Stimulated activated CD4-positive, alpha-beta T cell treated with anti-CD3 and anti-CD28 coated beads, Interleukin-4, amount 100 ng/mL, for 4 hours (primary cell): ENCODE data around the gene KCNH6.

ENCODE experiments used
- DNase-seq, 2 experiments: peaks; one replicate each; pipeline ENCODE4 v3.0.0-alpha.2; 2020

Gene KCNH6

GRCh38 chr17:63563339-63563738 is 40.2 kb downstream of the KCNH6 start:
- no peak for DNase-seq

- no peak for DNase-seq
Measured at GRCh38 chr17:63564562-63564961, 41.4 kb downstream of the KCNH6 start.

- DNase-seq = no peak
Measured at GRCh38 chr17:63567229-63567628, 44.1 kb downstream of the KCNH6 start.

DNA sequence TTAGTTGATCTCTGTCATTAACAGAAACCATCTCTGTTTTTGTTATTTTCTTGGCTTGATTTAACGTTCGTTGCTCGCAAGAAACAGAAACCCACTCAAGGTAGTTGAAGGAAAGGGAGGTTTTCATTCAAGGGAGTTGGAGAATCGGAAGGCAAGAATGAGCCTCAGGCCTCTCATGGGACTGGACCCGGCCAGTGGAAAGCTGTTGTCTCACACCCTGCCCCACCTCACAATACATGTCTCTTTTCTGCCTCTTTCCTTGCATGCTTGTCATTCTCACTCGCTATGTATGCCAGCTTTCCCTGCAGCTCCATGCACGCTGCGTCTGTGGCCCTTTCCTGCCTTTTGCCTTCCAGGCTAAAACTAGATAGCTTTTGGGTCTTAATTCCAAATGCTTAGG is 45.4 kb downstream of the KCNH6 start:
- DNase-seq = no peak

- DNase-seq = no peak
Measured at GRCh38 chr17:63571632-63572310, 48.6 kb downstream of the KCNH6 start.

GRCh38 chr17:63573634-63574033 is 50.5 kb downstream of the KCNH6 start:
- DNase-seq = no peak

- DNase-seq = no peak
Measured at GRCh38 chr17:63578027-63578768, 55.0 kb downstream of the KCNH6 start.

- DNase-seq = no peak
Measured at GRCh38 chr17:63578769-63579111, 55.6 kb downstream of the KCNH6 start.

- no peak for DNase-seq
Measured at GRCh38 chr17:63579633-63580032, 56.5 kb downstream of the KCNH6 start.

DNA sequence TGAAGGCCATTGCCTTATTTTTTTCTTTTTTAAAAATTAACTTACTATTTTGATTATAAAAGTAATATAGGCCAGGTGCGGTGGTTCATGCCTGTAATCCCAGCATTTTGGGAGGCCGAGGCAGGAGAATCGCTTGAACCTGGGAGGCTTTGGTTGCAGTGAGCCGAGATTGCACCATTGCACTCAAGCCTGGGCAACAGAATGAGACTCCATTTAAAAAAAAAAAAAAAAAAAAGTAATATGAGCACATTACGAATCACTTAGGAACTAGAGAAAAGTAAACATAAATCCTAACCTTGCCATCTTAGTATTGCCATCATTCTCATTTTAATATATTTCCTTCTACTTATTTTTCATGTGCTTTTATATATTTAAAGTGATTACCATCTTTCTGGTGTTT is 64.6 kb downstream of the KCNH6 start:
- no peak for DNase-seq

DNA sequence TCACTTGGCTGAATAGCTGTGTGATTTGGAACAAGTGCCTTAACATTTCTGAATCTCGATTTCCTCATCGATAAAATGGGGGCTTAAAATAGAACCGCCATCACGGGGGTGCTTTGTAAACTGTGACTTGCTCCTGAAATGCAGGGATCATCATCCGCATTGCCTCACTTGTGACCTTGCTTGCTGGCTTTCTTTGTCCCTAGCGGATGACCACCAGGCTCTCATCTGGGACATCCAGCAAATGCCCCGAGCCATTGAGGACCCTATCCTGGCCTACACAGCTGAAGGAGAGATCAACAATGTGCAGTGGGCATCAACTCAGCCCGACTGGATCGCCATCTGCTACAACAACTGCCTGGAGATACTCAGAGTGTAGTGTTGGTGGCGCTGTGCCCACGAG is 65.6 kb downstream of the KCNH6 start:
- DNase-seq = no peak

- no peak for DNase-seq
Measured at GRCh38 chr17:63589646-63590045, 66.5 kb downstream of the KCNH6 start.

- no peak for DNase-seq
Measured at GRCh38 chr17:63592797-63593196, 69.6 kb downstream of the KCNH6 start.

DNA sequence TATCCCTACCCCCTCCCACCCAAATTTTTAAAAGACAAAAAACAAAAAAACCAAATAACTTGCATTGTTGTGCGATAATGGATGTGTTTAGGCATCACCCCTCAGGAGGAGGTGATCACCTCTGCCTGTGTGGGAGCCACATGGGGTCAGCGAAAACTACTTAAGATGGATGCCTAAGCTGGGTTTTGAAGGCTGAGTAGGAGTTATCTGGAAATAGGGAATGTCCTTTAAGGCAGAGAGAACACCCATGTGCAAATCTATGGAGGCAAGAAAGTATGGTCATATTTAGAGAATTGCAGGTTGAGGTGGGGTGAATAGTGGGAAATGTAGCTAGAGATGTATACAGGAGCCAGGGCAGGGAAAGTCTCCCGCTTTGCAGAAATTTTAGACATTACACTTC is 72.0 kb downstream of the KCNH6 start:
- DNase-seq = no peak
